Aorta (tissue), 5 donors: ENCODE data around the gene FGF2. TPM values are rescaled to one million over a fixed set of nuclear protein-coding genes. Genes with fewer than 3 reads are reported as not detected.

Source experiments
- ATAC-seq: fragments of 200-7000 bp; cut with Tn5 transposase; one replicate; pipeline ENCODE4 v1.9.1; 2022; ENCODE audit warnings: moderate library complexity; ENCODE audit not compliant: low FRiP score
- DNase-seq, 2 donors: peaks; one replicate each; pipeline ENCODE4 v3.0.0-alpha.2; 2020
- H3K27ac ChIP-seq, 2 donors: one replicate each; pipeline ENCODE4 v1.5.1; 2013; ENCODE audit warnings: low read length in 2 of 2, mild to moderate bottlenecking in 2 of 2, moderate library complexity in 2 of 2, control low read depth in 1 of 2, inconsistent platforms in 1 of 2, low read depth in 1 of 2
- H3K27me3 ChIP-seq, 2 donors: one replicate each; pipeline ENCODE4 v1.6.1; 2013; ENCODE audit warnings: control low read depth in 1 of 2, low read length in 1 of 2, mild to moderate bottlenecking in 1 of 2, moderate library complexity in 1 of 2; ENCODE audit not compliant: insufficient read depth in 2 of 2, control insufficient read depth in 1 of 2
- H3K36me3 ChIP-seq, 2 donors: one replicate each; pipeline ENCODE4 v1.6.1; 2013; ENCODE audit warnings: control low read depth in 1 of 2, low read length in 1 of 2, mild to moderate bottlenecking in 1 of 2; ENCODE audit not compliant: insufficient read depth in 2 of 2, control insufficient read depth in 1 of 2
- H3K4me1 ChIP-seq, 2 donors: one replicate each; pipeline ENCODE4 v1.6.1; 2013; ENCODE audit warnings: low read length in 2 of 2, control low read depth in 1 of 2, mild to moderate bottlenecking in 1 of 2, moderate library complexity in 1 of 2; ENCODE audit not compliant: insufficient read depth in 2 of 2, control insufficient read depth in 1 of 2
- H3K4me3 ChIP-seq, 2 donors: one replicate each; pipeline ENCODE4 v1.5.1; 2013; ENCODE audit warnings: low read length in 2 of 2, control low read depth in 1 of 2, mild to moderate bottlenecking in 1 of 2
- H3K9me3 ChIP-seq: one replicate; pipeline ENCODE4 v1.6.1; 2013; ENCODE audit warnings: mild to moderate bottlenecking, low read length; ENCODE audit not compliant: control insufficient read depth
- WGBS, 2 donors: extraction: QIAGEN DNeasy Blood & Tissue Kit; methylation state at CpG; one replicate each; pipeline ENCODE4 v1.1.7; 2013; 5-methylcytosine and 5-hydroxymethylcytosine counted together
- intact Hi-C, 2 donors: fragments of 100-400 bp; cut with DNase I; formaldehyde crosslinking; loops; one replicate each; pipeline versions ENCODE4 v1.14.2 to v1.15.0; 2022
- polyA plus RNA-seq, 2 donors: library from polyadenylated mRNA; stranded (reverse); fragments of 200-250 nt; gene quantifications; one replicate each; pipeline ENCODE4 v1.2.3, GENCODE V29; 2013
- total RNA-seq, 2 donors: library from RNA; stranded (reverse); fragmentation: NEBNext Ultra II Directional; extraction: Animal tissue kit (Norgen Biotek cat#: 25700); gene quantifications; one replicate each; pipeline ENCODE4 v1.2.1, GENCODE V29; 2021
- donor health status: healthy with polysubstance abuse.
- donor health status: Bipolar disorder and iron deficiency.
- donor health status: DM: no; HTN: no; CAD: no.
- donor health status: DM: no; HTN: no; CAD: no.
- donor health status: DM: yes; HTN: yes; CAD: no.

The FGF2 gene
- total and polyA plus RNA-seq, 4 donors: 8.8 to 35.9 (median 22.2) TPM

DNA sequence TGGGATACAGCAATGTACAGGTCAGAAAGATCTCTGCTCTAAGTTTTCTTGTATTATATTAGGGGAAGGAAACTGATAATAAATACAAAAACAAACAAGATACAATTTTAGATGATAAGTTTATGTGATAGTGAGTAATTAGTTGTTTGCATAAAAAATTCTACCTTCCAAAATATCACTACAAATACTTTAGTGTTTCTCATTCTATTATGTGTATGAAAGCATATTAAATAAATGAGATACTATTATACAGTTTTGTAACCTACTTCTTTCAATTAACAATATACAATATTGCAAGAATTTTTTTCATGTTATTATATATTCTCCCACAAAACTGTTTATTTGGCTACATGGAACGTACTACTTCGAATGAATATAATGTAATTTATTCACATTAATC, 4.2 kb upstream of the FGF2 start:
- ATAC-seq (no peak), DNase-seq (no peak)
- H3K4me3 ChIP-seq: no peak overlapping the region
- H3K27me3 ChIP-seq: no peaks in the 10 kb centered on the region
- H3K27ac ChIP-seq: no peak overlapping the region
- intact Hi-C loops: loop anchor here in 1 of 2 donors (10.0 kb wide), 1 partner anchor 158 kb away; no protein-coding TSS in a partner anchor
- WGBS, 2 donors: 95 to 97% methylated on average over 2 of the region's 2 CpGs
- H3K4me1 ChIP-seq: peaks cover 2 to 5% of the 10 kb centered on the region in 2 donors
- H3K9me3 ChIP-seq: no peaks in the 10 kb centered on the region
- no peaks in the 10 kb centered on the region for H3K36me3 ChIP-seq

DNA sequence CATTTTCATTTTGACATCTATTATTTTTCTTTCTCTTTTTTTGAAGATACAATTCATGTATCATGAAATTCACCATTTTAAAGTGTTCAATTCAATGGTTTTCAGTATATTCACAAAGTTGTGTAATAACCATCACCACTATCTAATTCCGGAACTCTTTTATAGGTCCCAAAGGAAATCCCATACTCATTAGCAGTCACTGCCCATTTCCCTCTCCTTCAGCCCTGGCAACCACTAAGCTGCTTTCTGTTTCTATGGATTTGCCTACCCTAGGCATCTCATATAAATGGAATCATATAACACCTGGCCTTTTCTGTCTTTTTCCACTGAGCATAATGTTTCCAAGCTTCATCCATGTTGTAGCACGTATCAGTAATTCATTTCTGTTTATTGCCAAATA, 3.2 kb upstream of the FGF2 start:
- ATAC-seq: no peak
- WGBS, 2 donors: 96 to 98% methylated on average over 2 of the region's 2 CpGs
- no peak overlapping the region for H3K27ac ChIP-seq
- DNase-seq: no peak
- no peaks in the 10 kb centered on the region for H3K9me3 ChIP-seq
- intact Hi-C loops: loop anchor here in 1 of 2 donors (10.0 kb wide), 1 partner anchor 159 kb away; no protein-coding TSS in a partner anchor
- H3K4me3 ChIP-seq: no peak overlapping the region
- no peaks in the 10 kb centered on the region for H3K27me3 ChIP-seq
- H3K36me3 ChIP-seq: no peaks in the 10 kb centered on the region
- H3K4me1 ChIP-seq: peaks cover 2 to 5% of the 10 kb centered on the region in 2 donors

DNA sequence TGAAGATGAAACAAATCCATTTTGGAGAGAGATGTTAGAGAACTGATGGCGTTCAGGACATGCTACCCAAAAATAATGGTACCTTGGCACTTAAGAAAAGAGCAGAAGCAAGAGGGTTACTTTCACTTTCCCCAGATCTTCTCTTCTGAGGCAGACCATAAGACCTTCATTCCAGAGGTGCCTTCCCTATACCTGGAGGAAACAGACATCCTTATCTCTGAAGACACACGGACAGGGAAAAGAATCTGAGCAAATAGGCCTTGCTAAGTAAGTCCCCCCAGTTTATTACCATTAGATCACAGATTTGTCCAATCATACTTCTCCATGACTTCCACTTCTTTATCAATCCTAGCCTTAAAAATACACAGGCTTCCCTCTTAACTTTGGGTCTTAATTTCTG, 2.0 kb upstream of the FGF2 start:
- intact Hi-C loops: loop anchor here (5.0 to 10.0 kb wide), 4 partner anchors 62 to 160 kb away; no protein-coding TSS in a partner anchor
- no peaks in the 10 kb centered on the region for H3K9me3 ChIP-seq
- H3K27ac ChIP-seq: no peak overlapping the region
- H3K4me3 ChIP-seq: no peak overlapping the region
- H3K27me3 ChIP-seq: no peaks in the 10 kb centered on the region
- H3K4me1 ChIP-seq: peaks cover 2 to 5% of the 10 kb centered on the region in 2 donors
- 93 to 96% methylated on average over 2 of the region's 2 CpGs for WGBS, 2 donors
- DNase-seq (no peak), ATAC-seq (no peak)
- no peaks in the 10 kb centered on the region for H3K36me3 ChIP-seq

- 4 to 5% methylated on average over 18 of the region's 18 CpGs for WGBS, 2 donors
- no peak for DNase-seq
- Histone ChIP-seq H3K36me3 (no peaks in the 10 kb centered on the region), H3K4me3 (peak overlapping the region; percentile 83 to 94), H3K27ac (peak overlapping the region; percentile 95), H3K9me3 (no peaks in the 10 kb centered on the region), H3K4me1 (peaks cover 5 to 7% of the 10 kb centered on the region in 2 donors), H3K27me3 (no peaks in the 10 kb centered on the region)
- intact Hi-C loops: loop anchor here (2.0 to 10.0 kb wide), 5 partner anchors 59 to 161 kb away; no protein-coding TSS in a partner anchor
- peak; percentile 8 for ATAC-seq
Measured at GRCh38 chr4:122826079-122826527, 528 bp upstream of the FGF2 start.

- H3K27me3 ChIP-seq: no peaks in the 10 kb centered on the region
- no peaks in the 10 kb centered on the region for H3K9me3 ChIP-seq
- no peaks in the 10 kb centered on the region for H3K36me3 ChIP-seq
- peaks cover 5 to 7% of the 10 kb centered on the region in 2 donors for H3K4me1 ChIP-seq
- peak overlapping the region; percentile 83 to 94 for H3K4me3 ChIP-seq
- DNase-seq (peak; percentile 65 to 87), ATAC-seq (peak; percentile 65)
- H3K27ac ChIP-seq: peak overlapping the region; percentile 80 to 95
- WGBS, 2 donors: 0% methylated on average over 57 of the region's 57 CpGs
- intact Hi-C loops: loop anchor here (1.0 to 10.0 kb wide), 6 partner anchors 61 to 163 kb away; partner anchors contain the start of gene NUDT6 (in 1 of the 2)
Measured at GRCh38 chr4:122827258-122827878, 737 bp downstream of the FGF2 start.

- no peaks in the 10 kb centered on the region for H3K36me3 ChIP-seq
- peaks cover 5 to 11% of the 10 kb centered on the region in 2 donors for H3K4me1 ChIP-seq
- peak overlapping the region; percentile 83 to 94 for H3K4me3 ChIP-seq
- 13 to 14% methylated on average over 10 of the region's 10 CpGs for WGBS, 2 donors
- H3K27ac ChIP-seq: peak overlapping the region in 1 of 2 donors; percentile 80
- H3K27me3 ChIP-seq: no peaks in the 10 kb centered on the region
- intact Hi-C loops: loop anchor here (1.0 to 10.0 kb wide), 6 partner anchors 61 to 163 kb away; partner anchors contain the start of gene NUDT6 (in 1 of the 2)
- DNase-seq (peak in 1 of 2 donors; percentile 55), ATAC-seq (peak; percentile 68)
- no peaks in the 10 kb centered on the region for H3K9me3 ChIP-seq
Measured at GRCh38 chr4:122827879-122828601, 1.4 kb downstream of the FGF2 start.

- Histone ChIP-seq H3K36me3 (no peaks in the 10 kb centered on the region), H3K9me3 (no peaks in the 10 kb centered on the region), H3K27me3 (no peaks in the 10 kb centered on the region), H3K4me3 (no peak overlapping the region), H3K4me1 (peaks cover 1 to 11% of the 10 kb centered on the region in 2 donors), H3K27ac (peak overlapping the region in 1 of 2 donors; percentile 17)
- 9 to 17% methylated on average over 5 of the region's 5 CpGs for WGBS, 2 donors
- intact Hi-C loops: no loop called here
- ATAC-seq: no peak
- DNase-seq: peak in 1 of 2 donors; percentile 44
Measured at GRCh38 chr4:122830426-122831095, 3.9 kb downstream of the FGF2 start.

DNA sequence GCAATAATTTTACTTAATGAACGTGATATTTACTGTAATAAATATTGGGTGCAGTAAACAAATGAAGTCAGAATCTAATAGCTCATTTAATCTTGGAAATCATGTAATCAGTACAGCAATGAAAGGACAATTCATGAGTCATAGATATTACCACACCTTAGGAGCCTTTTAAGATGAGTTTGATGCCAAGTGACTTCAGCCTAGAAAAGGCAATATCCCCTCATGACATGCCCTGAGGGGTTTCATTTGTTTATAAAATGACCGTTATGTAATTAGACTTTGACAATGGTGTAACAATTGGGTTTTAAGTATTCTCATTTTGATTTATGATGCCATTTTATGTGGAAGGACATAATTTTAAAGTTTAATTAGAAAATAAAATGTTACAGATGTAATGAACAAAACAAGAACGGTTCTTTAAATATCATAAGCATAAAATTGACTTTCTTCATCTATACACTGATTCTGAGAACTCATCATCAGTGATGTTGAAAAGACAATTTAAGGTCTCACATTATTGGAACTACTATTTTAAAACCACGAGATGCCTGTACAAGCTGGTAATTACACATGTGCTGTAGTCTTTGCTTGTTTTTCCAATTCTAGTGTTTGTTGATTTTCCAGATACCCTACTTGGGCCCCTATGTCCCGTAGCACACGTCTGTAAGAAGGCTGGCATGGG, 5.0 kb downstream of the FGF2 start:
- peaks cover 0 to 16% of the 10 kb centered on the region in 2 donors for H3K4me1 ChIP-seq
- intact Hi-C loops: no loop called here
- H3K36me3 ChIP-seq: no peaks in the 10 kb centered on the region
- no peak overlapping the region for H3K27ac ChIP-seq
- no peaks in the 10 kb centered on the region for H3K9me3 ChIP-seq
- no peak for DNase-seq
- WGBS, 2 donors: 75% methylated on average over 6 of the region's 6 CpGs
- no peak overlapping the region for H3K4me3 ChIP-seq
- no peaks in the 10 kb centered on the region for H3K27me3 ChIP-seq
- no peak for ATAC-seq
